Measurements from ENCODE around the gene CARD9.
A peak's percentile ranks its signal among the peaks of the same experiment; 100 is the strongest.

The CARD9 gene

GRCh38 chr9:136347472-136348256 lies 25.8 kb downstream of the CARD9 start:
- no peak for DNase-seq (ENCODE audit: low read depth)

GRCh38 chr9:136346927-136347465 lies 26.5 kb downstream of the CARD9 start:
- DNase-seq (ENCODE audit: low read depth): no peak

- no peak for DNase-seq (ENCODE audit: low read depth)
Observed at GRCh38 chr9:136346157-136346481, 27.4 kb downstream of the CARD9 start.

- no peak for DNase-seq (ENCODE audit: low read depth)
Observed at GRCh38 chr9:136345281-136346156, 27.9 kb downstream of the CARD9 start.

- no peak for DNase-seq (ENCODE audit: low read depth)
Observed at GRCh38 chr9:136344544-136345280, 28.8 kb downstream of the CARD9 start.

GRCh38 chr9:136343884-136344269 lies 29.6 kb downstream of the CARD9 start:
- no peak for DNase-seq (ENCODE audit: low read depth)

- no peak for DNase-seq (ENCODE audit: low read depth)
Observed at GRCh38 chr9:136343121-136343883, 30.2 kb downstream of the CARD9 start.

- peak; percentile 41 for DNase-seq (ENCODE audit: low read depth)
Observed at GRCh38 chr9:136342181-136343120, 31.0 kb downstream of the CARD9 start.

- DNase-seq (ENCODE audit: low read depth): no peak
Observed at GRCh38 chr9:136341769-136342168, 31.7 kb downstream of the CARD9 start.

- no peak for DNase-seq (ENCODE audit: low read depth)
Observed at GRCh38 chr9:136341042-136341655, 32.3 kb downstream of the CARD9 start.

- no peak for DNase-seq (ENCODE audit: low read depth)
Observed at GRCh38 chr9:136340356-136341041, 33.0 kb downstream of the CARD9 start.

- DNase-seq (ENCODE audit: low read depth): no peak
Observed at GRCh38 chr9:136339958-136340310, 33.5 kb downstream of the CARD9 start.

- no peak for DNase-seq (ENCODE audit: low read depth)
Observed at GRCh38 chr9:136339173-136339957, 34.1 kb downstream of the CARD9 start.

GRCh38 chr9:136338511-136338910 lies 35.0 kb downstream of the CARD9 start:
- no peak for DNase-seq (ENCODE audit: low read depth)

- DNase-seq (ENCODE audit: low read depth): no peak
Observed at GRCh38 chr9:136337416-136338395, 35.8 kb downstream of the CARD9 start.

GRCh38 chr9:136336881-136337280 lies 36.6 kb downstream of the CARD9 start:
- DNase-seq (ENCODE audit: low read depth): no peak

GRCh38 chr9:136336156-136336870 lies 37.2 kb downstream of the CARD9 start:
- DNase-seq (ENCODE audit: low read depth): no peak

All from activated T-helper 9 cell treated with anti-CD3 and anti-CD28 coated beads, Interleukin-2, amount 50 U/mL, for 16 hours (primary cell).